Endothelial cell of umbilical vein (primary cell): Measurements from ENCODE around the gene SCAND1. TPM values are rescaled to one million over a fixed set of nuclear protein-coding genes. Genes with fewer than 3 reads are reported as not detected.

Experiments used
- BruUV-seq: library from RNA; stranded (reverse); fragments of 400-500 nt; replicated peaks from 2 replicates; lab custom pipeline; 2021; lab: Mats Ljungman, UMichigan
- CTCF ChIA-PET: fragments of 300-600, 350-600 bp; sonication (Branson Sonifier 250); formaldehyde crosslinking; loops from one replicate; lab custom pipeline; 2021; ENCODE audit warnings: antibody characterized with exemption, inconsistent platforms; lab: Charles Lee
- POLR2A ChIA-PET: fragments of 300-600, 350-600 bp; sonication (Branson Sonifier 250); formaldehyde crosslinking; loops from one replicate; lab custom pipeline; 2021; ENCODE audit warnings: antibody characterized with exemption, inconsistent platforms; lab: Charles Lee
- DNase-seq: peaks from one replicate; pipeline ENCODE4 v3.0.0-alpha.2; 2011; ENCODE audit warnings: low read depth, low spot score
- FAIRE-seq: peaks from 2 replicates; lab custom pipeline; 2011; peaks lifted over from hg19 to GRCh38; lab: Jason Lieb, UNC
- H2AFZ ChIP-seq: 2 replicates; pipeline ENCODE4 v1.6.0; 2012; ENCODE audit warnings: low read depth, low read length, control low read depth, inconsistent platforms
- H3K27ac ChIP-seq: 2 replicates; pipeline ENCODE4 v1.5.1; 2011; ENCODE audit warnings: low read depth, mild to moderate bottlenecking, control low read depth, low read length, moderate library complexity; ENCODE audit not compliant: insufficient read depth
- H3K27me3 ChIP-seq, 2 experiments: 2 replicates each; pipeline versions ENCODE4 v1.6.0 to v1.6.1; 2011; ENCODE audit warnings: low read length in 2 of 2, mixed read lengths in 1 of 2; ENCODE audit not compliant: control insufficient read depth in 2 of 2, insufficient read depth in 2 of 2
- H3K36me3 ChIP-seq, 2 experiments: 2 replicates in 1 of 2; 3 replicates in 1 of 2; pipeline ENCODE4 v1.5.1; 2011; ENCODE audit warnings: low read length in 2 of 2, mild to moderate bottlenecking in 1 of 2, moderate library complexity in 1 of 2; ENCODE audit not compliant: control insufficient read depth in 2 of 2, insufficient read depth in 2 of 2; ENCODE audit errors: extremely low read depth in 1 of 2
- H3K4me1 ChIP-seq: 3 replicates; pipeline ENCODE4 v1.5.1; 2011; ENCODE audit warnings: mild to moderate bottlenecking, low read length; ENCODE audit not compliant: control insufficient read depth, insufficient read depth; ENCODE audit errors: extremely low read depth
- H3K4me2 ChIP-seq: 2 replicates; pipeline ENCODE4 v1.6.1; 2011; ENCODE audit warnings: low read length, control low read depth, mixed read lengths; ENCODE audit not compliant: insufficient read depth
- H3K4me3 ChIP-seq, 3 experiments: fragments of 200-600 bp in 1 of 3; sonication (generic), shearing (Covaris generic) in 1 of 3; replicated peaks in 1 of 3; 2 replicates each; pipeline ENCODE4 v1.5.1; 2011 to 2016; ENCODE audit warnings: control low read depth in 3 of 3, low read length in 3 of 3, mild to moderate bottlenecking in 2 of 3, inconsistent platforms in 1 of 3, low read depth in 1 of 3, moderate library complexity in 1 of 3; ENCODE audit not compliant: insufficient read depth in 1 of 3
- H3K79me2 ChIP-seq: 2 replicates; pipeline ENCODE4 v1.6.0; 2012; ENCODE audit warnings: low read length, inconsistent platforms; ENCODE audit not compliant: control insufficient read depth, insufficient read depth
- H3K9ac ChIP-seq: replicated peaks from 2 replicates; pipeline ENCODE3; 2011; ENCODE audit warnings: low read length, control low read depth; ENCODE audit not compliant: insufficient read depth; ENCODE audit errors: extremely low read depth
- H3K9me1 ChIP-seq: replicated peaks from 3 replicates; pipeline ENCODE4 v1.6.0; 2011; ENCODE audit warnings: mild to moderate bottlenecking, low read length; ENCODE audit not compliant: control insufficient read depth, insufficient read depth; ENCODE audit errors: extremely low read depth
- H3K9me3 ChIP-seq: replicated peaks from 2 replicates; pipeline ENCODE4 v1.5.1; 2012; ENCODE audit warnings: low read length, inconsistent platforms; ENCODE audit not compliant: control insufficient read depth, insufficient read depth
- H4K20me1 ChIP-seq: replicated peaks from 2 replicates; pipeline ENCODE3; 2011; ENCODE audit warnings: mild to moderate bottlenecking, low read length; ENCODE audit not compliant: control insufficient read depth, insufficient read depth; ENCODE audit errors: extremely low read depth
- CTCF ChIP-seq, 2 donors: IDR thresholded peaks; 1 replicate in 1 of 2; 2 replicates in 1 of 2; pipeline ENCODE4 v1.5.1; 2011; ENCODE audit warnings: low read length in 2 of 2, mild to moderate bottlenecking in 2 of 2, moderate library complexity in 2 of 2, control low read depth in 1 of 2, inconsistent platforms in 1 of 2, low read depth in 1 of 2; ENCODE audit not compliant: insufficient read depth in 1 of 2; ENCODE audit errors: extremely low read depth in 1 of 2
- EZH2 ChIP-seq: IDR thresholded peaks from 2 replicates; pipeline ENCODE4 v1.6.1; 2012; ENCODE audit warnings: borderline replicate concordance, low read depth, mild to moderate bottlenecking, moderate library complexity, low read length, inconsistent platforms; ENCODE audit not compliant: severe bottlenecking
- FOS ChIP-seq: IDR thresholded peaks from 2 replicates; pipeline ENCODE4 v1.6.1; 2011; ENCODE audit warnings: mild to moderate bottlenecking, low read length, moderate library complexity, borderline replicate concordance; ENCODE audit not compliant: insufficient read depth
- GATA2 ChIP-seq: IDR thresholded peaks from 2 replicates; pipeline ENCODE4 v1.7.0; 2011; ENCODE audit warnings: low read depth, mild to moderate bottlenecking, moderate library complexity, mixed read lengths, low read length; ENCODE audit not compliant: insufficient read length, insufficient read depth
- JUN ChIP-seq: IDR thresholded peaks from 2 replicates; pipeline ENCODE4 v1.6.1; 2011; ENCODE audit warnings: borderline replicate concordance, low read depth; ENCODE audit not compliant: insufficient read length, insufficient read depth
- MAX ChIP-seq: IDR thresholded peaks from 2 replicates; pipeline ENCODE4 v1.6.1; 2011; ENCODE audit not compliant: insufficient read depth, insufficient read length
- MYC ChIP-seq: IDR thresholded peaks from one replicate; pipeline ENCODE4 v1.6.1; 2011; ENCODE audit warnings: mild to moderate bottlenecking, low read depth, low read length
- POLR2A ChIP-seq: IDR thresholded peaks from 2 replicates; pipeline ENCODE4 v1.6.1; 2012; ENCODE audit warnings: low read depth, mild to moderate bottlenecking, control low read depth, low read length
- POLR2AphosphoS5 ChIP-seq: IDR thresholded peaks from 2 replicates; pipeline ENCODE4 v1.6.1; 2012; ENCODE audit warnings: low read depth, mild to moderate bottlenecking, control low read depth, low read length, moderate library complexity; ENCODE audit not compliant: insufficient read depth
- dilution Hi-C: fragments of 300-500 bp; cut with MboI; formaldehyde crosslinking; loops from one replicate; pipeline ENCODE4 v1.15.0; 2019; ENCODE audit warnings: low sequenced_read_pairs; ENCODE audit not compliant: extremely low pct_ligation_motif_present
- intact Hi-C: fragments of 100-400 bp; cut with micrococcal nuclease; formaldehyde crosslinking; loops from one replicate; pipeline ENCODE4 v1.10.0; 2022
- polyA plus RNA-seq, 4 experiments: library from polyadenylated mRNA; depleted of rRNA in 3 of 4; stranded (reverse) in 3 of 4; unstranded in 1 of 4; fragments of >200 nt; gene quantifications; 2 replicates each; pipeline versions ENCODE4 v1.2.1 to v1.2.3, GENCODE V29; 2011 to 2012; ENCODE audit warnings: missing spikeins in 1 of 4
- small RNA-seq: library from RNA; depleted of rRNA; stranded (forward); fragments of <200 nt; gene quantifications from one replicate; pipeline ENCODE3, GENCODE V24; 2012; ENCODE audit warnings: low replicate concordance, low read depth; ENCODE audit not compliant: insufficient read depth, insufficient read length
- total RNA-seq: library from RNA; stranded (reverse); gene quantifications from 2 replicates; pipeline ENCODE4 v1.2.3, GENCODE V29; 2021

SCAND1 gene
- total and polyA plus RNA-seq, 2 donors (not counting 3 experiments of a cell fraction or from before 2014, with no cell fraction given), result 83.5 to 85.7 TPM

GRCh38 chr20:35903843-35904242 lies 50.5 kb downstream of the SCAND1 start:
- ChIA-PET POLR2A (no interaction called here), CTCF (no interaction called here)
- H3K79me2 ChIP-seq, result no peaks in the 10 kb centered on the region
- intact Hi-C loops, result no loop called here
- no peak for TF ChIP-seq GATA2
- TF ChIP-seq JUN, result no peak
- no peak for TF ChIP-seq POLR2AphosphoS5
- TF ChIP-seq MYC, result no peak
- TF ChIP-seq FOS, result no peak
- TF ChIP-seq CTCF (IDR thresholded peaks at IDR 0.05; ENCODE audit: extremely low read depth in 1 of 2, insufficient read depth in 1 of 2, low read depth in 1 of 2, low read length in 2 of 2), result no peak
- TF ChIP-seq POLR2A, result no peak
- no peak for TF ChIP-seq MAX
- TF ChIP-seq EZH2, result no peak
- no TSS peak for BruUV-seq
- peaks cover 13% of the 10 kb centered on the region for H3K4me1 ChIP-seq
- FAIRE-seq (no peak), DNase-seq (no peak)
- H3K9me3 ChIP-seq, result no peaks in the 10 kb centered on the region
- no peak overlapping the region for H2AFZ ChIP-seq
- dilution Hi-C loops, result no loop called here
- H3K4me2 ChIP-seq, result no peak overlapping the region
- H3K36me3 ChIP-seq, result peaks cover 0 to 8% of the 10 kb centered on the region in 2 experiments
- H3K9ac ChIP-seq, result no peak overlapping the region
- H3K27ac ChIP-seq, result no peak overlapping the region
- H3K4me3 ChIP-seq, result no peak overlapping the region
- no peaks in the 10 kb centered on the region for H4K20me1 ChIP-seq
- no peaks in the 10 kb centered on the region for H3K9me1 ChIP-seq
- no peaks in the 10 kb centered on the region for H3K27me3 ChIP-seq

Small RNA genes within 50 kb of the gene (small RNA-seq; reads per million reads assigned to genes)
- not detected for gene RNU6-937P

Other genes starting within 250 kb of the SCAND1 start
- 291 and 309 TPM in 2 replicates for gene RBM39, start 212.2 kb downstream of the SCAND1 start, total RNA-seq
- 76.2 and 106 TPM in 2 replicates for gene RBM39, start 212.2 kb downstream of the SCAND1 start, polyA plus RNA-seq
- gene PHF20, start 182.5 kb downstream of the SCAND1 start, total RNA-seq, result 45.8 and 46.3 TPM in 2 replicates
- 16.0 and 25.0 TPM in 2 replicates for gene PHF20, start 182.5 kb downstream of the SCAND1 start, polyA plus RNA-seq
- 4.9 and 5.3 TPM in 2 replicates for gene CNBD2, start 14.1 kb upstream of the SCAND1 start, total RNA-seq
- 4.8 and 7.5 TPM in 2 replicates for gene CNBD2, start 14.1 kb upstream of the SCAND1 start, polyA plus RNA-seq
- 11.1 and 12.2 TPM in 2 replicates for gene EPB41L1, start 200.2 kb upstream of the SCAND1 start, total RNA-seq
- gene EPB41L1, start 200.2 kb upstream of the SCAND1 start, polyA plus RNA-seq, result 6.1 and 18.9 TPM in 2 replicates